GM10847 (cell line): ENCODE measurements around the gene MARCHF10.

Experiments
- POLR2A ChIP-seq: IDR thresholded peaks from 2 replicates; pipeline ENCODE4 v1.6.1; 2011; ENCODE audit not compliant: insufficient read length; ENCODE audit errors: extremely low read depth

The MARCHF10 gene

GRCh38 chr17:62749926-62750325 is 58.2 kb downstream of the MARCHF10 start:
- no peak for TF ChIP-seq POLR2A

GRCh38 chr17:62746941-62747340 is 61.2 kb downstream of the MARCHF10 start:
- TF ChIP-seq POLR2A = no peak

GRCh38 chr17:62745806-62746205 is 62.3 kb downstream of the MARCHF10 start:
- no peak for TF ChIP-seq POLR2A

- no peak for TF ChIP-seq POLR2A
Measured at GRCh38 chr17:62744259-62744658, 63.9 kb downstream of the MARCHF10 start.

- TF ChIP-seq POLR2A = no peak
Measured at GRCh38 chr17:62741290-62741689, 66.8 kb downstream of the MARCHF10 start.

- TF ChIP-seq POLR2A = no peak
Measured at GRCh38 chr17:62739645-62740388, 68.3 kb downstream of the MARCHF10 start.

- no peak for TF ChIP-seq POLR2A
Measured at GRCh38 chr17:62738281-62738680, 69.8 kb downstream of the MARCHF10 start.

GRCh38 chr17:62737513-62737912 is 70.6 kb downstream of the MARCHF10 start:
- TF ChIP-seq POLR2A = no peak

- TF ChIP-seq POLR2A = no peak
Measured at GRCh38 chr17:62735044-62735651, 73.0 kb downstream of the MARCHF10 start.

GRCh38 chr17:62732125-62732524 is 76.0 kb downstream of the MARCHF10 start:
- TF ChIP-seq POLR2A = no peak

- no peak for TF ChIP-seq POLR2A
Measured at GRCh38 chr17:62727916-62728672, 80.0 kb downstream of the MARCHF10 start.

GRCh38 chr17:62725791-62726249 is 82.3 kb downstream of the MARCHF10 start:
- TF ChIP-seq POLR2A = no peak

- no peak for TF ChIP-seq POLR2A
Measured at GRCh38 chr17:62724398-62725146, 83.5 kb downstream of the MARCHF10 start.

- no peak for TF ChIP-seq POLR2A
Measured at GRCh38 chr17:62723842-62724241, 84.3 kb downstream of the MARCHF10 start.

- TF ChIP-seq POLR2A = no peak
Measured at GRCh38 chr17:62722625-62723024, 85.5 kb downstream of the MARCHF10 start.

- no peak for TF ChIP-seq POLR2A
Measured at GRCh38 chr17:62720126-62720850, 87.8 kb downstream of the MARCHF10 start.
